ENCODE results near the gene TES. TPM values are rescaled to one million over a fixed set of nuclear protein-coding genes. Genes with fewer than 3 reads are reported as not detected.

TES gene
- total and polyA plus RNA-seq, 2 of the 13 experiments (the other 11 are each of a cell fraction or from before 2014, with no cell fraction given), result 21.6 to 23.0 TPM

DNA sequence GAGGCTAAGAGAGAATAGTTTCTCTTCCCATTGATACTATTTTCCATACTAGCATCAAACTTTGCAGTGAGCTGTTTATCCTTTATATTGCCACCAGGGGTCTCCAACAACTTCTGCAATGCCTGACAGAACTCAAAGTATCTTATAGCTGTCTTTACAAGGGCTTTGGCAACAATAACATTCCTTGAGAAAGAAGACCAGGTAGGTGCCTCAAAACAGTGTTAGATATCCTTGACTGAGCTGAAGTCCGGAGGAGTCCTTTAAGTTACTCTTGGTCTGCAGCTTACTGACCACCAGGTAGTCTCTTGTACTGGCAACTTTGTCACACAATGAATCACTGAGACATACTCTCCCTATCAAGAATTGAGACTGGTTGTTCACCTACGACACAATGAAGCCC, 30.0 kb upstream of the TES start:
- Histone ChIP-seq H3K9ac (ENCODE audit: insufficient read depth, low read depth, low read length) (no peak overlapping the region), H3K4me1 (ENCODE audit: insufficient read depth, low read length) (no peaks in the 10 kb centered on the region), H3K27me3 (ENCODE audit: control insufficient read depth in 1 of 2, insufficient read depth in 2 of 2, low read length in 2 of 2) (peaks cover 0 to 15% of the 10 kb centered on the region in 2 experiments; a peak in 2 of 5 replicates), H3K4me3 (replicated peaks in 1 of 3; ENCODE audit: insufficient read depth in 1 of 3, low read depth in 2 of 3, low read length in 3 of 3) (no peak overlapping the region), H3K4me2 (ENCODE audit: low read depth, low read length) (no peak overlapping the region), H2AFZ (ENCODE audit: low read length) (no peak overlapping the region), H3K9me3 (ENCODE audit: low read length) (peaks cover 1% of the 10 kb centered on the region; the same call in 1 of the 2 replicates), H3K36me3 (replicated peaks in 1 of 2; ENCODE audit: control insufficient read depth in 1 of 2, insufficient read depth in 2 of 2, low read length in 2 of 2) (no peaks in the 10 kb centered on the region), H3K27ac (ENCODE audit: extremely low read length, insufficient read depth, low read length) (no peak overlapping the region), H3K79me2 (ENCODE audit: insufficient read depth, low read length) (no peaks in the 10 kb centered on the region), H4K20me1 (ENCODE audit: insufficient read depth, low read length) (no peaks in the 10 kb centered on the region)
- intact Hi-C loops (cut with micrococcal nuclease; ENCODE audit: unreplicated experiment), result loop anchor here (1.0 kb wide), 1 partner anchor 56 kb away; no protein-coding TSS in a partner anchor
- in situ Hi-C loops (cut with HindIII; ENCODE audit: extremely low pct_ligation_motif_present, low pct_unique_long_range_greater_than_20kb), result no loop called here
- 0% methylated on average over 2 of the region's 2 CpGs for WGBS (ENCODE audit: low lambda C conversion rate)
- no TSS peak for BruUV-seq (replicated peaks)
- FAIRE-seq (peak; percentile 60), ATAC-seq (peak; percentile 74), DNase-seq (ENCODE audit: low spot score) (peak; percentile 31)
- ChIA-PET CTCF (ENCODE audit: low intra/inter-chr PET ratio, low total read pairs) (interaction anchor here (1.6 to 1.7 kb wide), 3 partner anchors 55 to 409 kb away, joined by 4 to 26 read pairs (median 7); no protein-coding TSS in a partner anchor), POLR2A (no interaction called here)
- TF ChIP-seq FOXP1 (IDR thresholded peaks at IDR 0.05) (no peak), FOXP1 (CRISPR knock-in tag; IDR thresholded peaks at IDR 0.05) (no peak), ZNF317 (CRISPR knock-in tag; IDR thresholded peaks at IDR 0.05) (no peak), SMAD9 (CRISPR knock-in tag; IDR thresholded peaks at IDR 0.05) (no peak), ARID2 (CRISPR knock-in tag; IDR thresholded peaks at IDR 0.05; ENCODE audit: borderline replicate concordance) (no peak), SMARCC2 (IDR thresholded peaks at IDR 0.05) (no peak), ZFX (CRISPR knock-in tag; IDR thresholded peaks at IDR 0.05; ENCODE audit: low read depth) (no peak), ZFP1 (CRISPR knock-in tag; IDR thresholded peaks at IDR 0.05) (no peak), RBAK (CRISPR knock-in tag; IDR thresholded peaks at IDR 0.05) (no peak), STAG1 (CRISPR knock-in tag; IDR thresholded peaks at IDR 0.05) (peak; percentile 55), ZNF777 (CRISPR knock-in tag; IDR thresholded peaks at IDR 0.05) (no peak), PPARG (CRISPR knock-in tag; conservative IDR thresholded peaks at IDR 0.05) (no peak), RAD21 (CRISPR knock-in tag; IDR thresholded peaks at IDR 0.05) (peak; percentile 28; the same call in 1 of the 2 replicates), SMC3 (IDR thresholded peaks at IDR 0.05; ENCODE audit: low read length) (peak; percentile 68)
- TF ChIP-seq, protein P1, sequence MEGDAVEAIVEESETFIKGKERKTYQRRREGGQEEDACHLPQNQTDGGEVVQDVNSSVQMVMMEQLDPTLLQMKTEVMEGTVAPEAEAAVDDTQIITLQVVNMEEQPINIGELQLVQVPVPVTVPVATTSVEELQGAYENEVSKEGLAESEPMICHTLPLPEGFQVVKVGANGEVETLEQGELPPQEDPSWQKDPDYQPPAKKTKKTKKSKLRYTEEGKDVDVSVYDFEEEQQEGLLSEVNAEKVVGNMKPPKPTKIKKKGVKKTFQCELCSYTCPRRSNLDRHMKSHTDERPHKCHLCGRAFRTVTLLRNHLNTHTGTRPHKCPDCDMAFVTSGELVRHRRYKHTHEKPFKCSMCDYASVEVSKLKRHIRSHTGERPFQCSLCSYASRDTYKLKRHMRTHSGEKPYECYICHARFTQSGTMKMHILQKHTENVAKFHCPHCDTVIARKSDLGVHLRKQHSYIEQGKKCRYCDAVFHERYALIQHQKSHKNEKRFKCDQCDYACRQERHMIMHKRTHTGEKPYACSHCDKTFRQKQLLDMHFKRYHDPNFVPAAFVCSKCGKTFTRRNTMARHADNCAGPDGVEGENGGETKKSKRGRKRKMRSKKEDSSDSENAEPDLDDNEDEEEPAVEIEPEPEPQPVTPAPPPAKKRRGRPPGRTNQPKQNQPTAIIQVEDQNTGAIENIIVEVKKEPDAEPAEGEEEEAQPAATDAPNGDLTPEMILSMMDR (CRISPR knock-in tag; IDR thresholded peaks at IDR 0.05), result peak; percentile 71
- TF ChIP-seq, protein P2, sequence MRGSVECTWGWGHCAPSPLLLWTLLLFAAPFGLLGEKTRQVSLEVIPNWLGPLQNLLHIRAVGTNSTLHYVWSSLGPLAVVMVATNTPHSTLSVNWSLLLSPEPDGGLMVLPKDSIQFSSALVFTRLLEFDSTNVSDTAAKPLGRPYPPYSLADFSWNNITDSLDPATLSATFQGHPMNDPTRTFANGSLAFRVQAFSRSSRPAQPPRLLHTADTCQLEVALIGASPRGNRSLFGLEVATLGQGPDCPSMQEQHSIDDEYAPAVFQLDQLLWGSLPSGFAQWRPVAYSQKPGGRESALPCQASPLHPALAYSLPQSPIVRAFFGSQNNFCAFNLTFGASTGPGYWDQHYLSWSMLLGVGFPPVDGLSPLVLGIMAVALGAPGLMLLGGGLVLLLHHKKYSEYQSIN (CRISPR knock-in tag; IDR thresholded peaks at IDR 0.05; ENCODE audit: borderline replicate concordance), result no peak
- TF ChIP-seq, protein P3, sequence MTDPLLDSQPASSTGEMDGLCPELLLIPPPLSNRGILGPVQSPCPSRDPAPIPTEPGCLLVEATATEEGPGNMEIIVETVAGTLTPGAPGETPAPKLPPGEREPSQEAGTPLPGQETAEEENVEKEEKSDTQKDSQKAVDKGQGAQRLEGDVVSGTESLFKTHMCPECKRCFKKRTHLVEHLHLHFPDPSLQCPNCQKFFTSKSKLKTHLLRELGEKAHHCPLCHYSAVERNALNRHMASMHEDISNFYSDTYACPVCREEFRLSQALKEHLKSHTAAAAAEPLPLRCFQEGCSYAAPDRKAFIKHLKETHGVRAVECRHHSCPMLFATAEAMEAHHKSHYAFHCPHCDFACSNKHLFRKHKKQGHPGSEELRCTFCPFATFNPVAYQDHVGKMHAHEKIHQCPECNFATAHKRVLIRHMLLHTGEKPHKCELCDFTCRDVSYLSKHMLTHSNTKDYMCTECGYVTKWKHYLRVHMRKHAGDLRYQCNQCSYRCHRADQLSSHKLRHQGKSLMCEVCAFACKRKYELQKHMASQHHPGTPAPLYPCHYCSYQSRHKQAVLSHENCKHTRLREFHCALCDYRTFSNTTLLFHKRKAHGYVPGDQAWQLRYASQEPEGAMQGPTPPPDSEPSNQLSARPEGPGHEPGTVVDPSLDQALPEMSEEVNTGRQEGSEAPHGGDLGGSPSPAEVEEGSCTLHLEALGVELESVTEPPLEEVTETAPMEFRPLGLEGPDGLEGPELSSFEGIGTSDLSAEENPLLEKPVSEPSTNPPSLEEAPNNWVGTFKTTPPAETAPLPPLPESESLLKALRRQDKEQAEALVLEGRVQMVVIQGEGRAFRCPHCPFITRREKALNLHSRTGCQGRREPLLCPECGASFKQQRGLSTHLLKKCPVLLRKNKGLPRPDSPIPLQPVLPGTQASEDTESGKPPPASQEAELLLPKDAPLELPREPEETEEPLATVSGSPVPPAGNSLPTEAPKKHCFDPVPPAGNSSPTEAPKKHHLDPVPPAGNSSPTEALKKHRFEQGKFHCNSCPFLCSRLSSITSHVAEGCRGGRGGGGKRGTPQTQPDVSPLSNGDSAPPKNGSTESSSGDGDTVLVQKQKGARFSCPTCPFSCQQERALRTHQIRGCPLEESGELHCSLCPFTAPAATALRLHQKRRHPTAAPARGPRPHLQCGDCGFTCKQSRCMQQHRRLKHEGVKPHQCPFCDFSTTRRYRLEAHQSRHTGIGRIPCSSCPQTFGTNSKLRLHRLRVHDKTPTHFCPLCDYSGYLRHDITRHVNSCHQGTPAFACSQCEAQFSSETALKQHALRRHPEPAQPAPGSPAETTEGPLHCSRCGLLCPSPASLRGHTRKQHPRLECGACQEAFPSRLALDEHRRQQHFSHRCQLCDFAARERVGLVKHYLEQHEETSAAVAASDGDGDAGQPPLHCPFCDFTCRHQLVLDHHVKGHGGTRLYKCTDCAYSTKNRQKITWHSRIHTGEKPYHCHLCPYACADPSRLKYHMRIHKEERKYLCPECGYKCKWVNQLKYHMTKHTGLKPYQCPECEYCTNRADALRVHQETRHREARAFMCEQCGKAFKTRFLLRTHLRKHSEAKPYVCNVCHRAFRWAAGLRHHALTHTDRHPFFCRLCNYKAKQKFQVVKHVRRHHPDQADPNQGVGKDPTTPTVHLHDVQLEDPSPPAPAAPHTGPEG (CRISPR knock-in tag; IDR thresholded peaks at IDR 0.05), result no peak
- TF ChIP-seq, protein P4, sequence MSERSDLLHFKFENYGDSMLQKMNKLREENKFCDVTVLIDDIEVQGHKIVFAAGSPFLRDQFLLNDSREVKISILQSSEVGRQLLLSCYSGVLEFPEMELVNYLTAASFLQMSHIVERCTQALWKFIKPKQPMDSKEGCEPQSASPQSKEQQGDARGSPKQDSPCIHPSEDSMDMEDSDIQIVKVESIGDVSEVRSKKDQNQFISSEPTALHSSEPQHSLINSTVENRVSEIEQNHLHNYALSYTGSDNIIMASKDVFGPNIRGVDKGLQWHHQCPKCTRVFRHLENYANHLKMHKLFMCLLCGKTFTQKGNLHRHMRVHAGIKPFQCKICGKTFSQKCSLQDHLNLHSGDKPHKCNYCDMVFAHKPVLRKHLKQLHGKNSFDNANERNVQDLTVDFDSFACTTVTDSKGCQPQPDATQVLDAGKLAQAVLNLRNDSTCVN (CRISPR knock-in tag; IDR thresholded peaks at IDR 0.05; ENCODE audit: borderline replicate concordance), result no peak

Measured in HepG2 (cell line).